Right cardiac atrium (tissue), 5 donors: ENCODE measurements around the gene POLN. TPM values are rescaled to one million over a fixed set of nuclear protein-coding genes. Genes with fewer than 3 reads are reported as not detected.
A peak's percentile ranks its signal among the peaks of the same experiment; 100 is the strongest.
"Not testable (repeated sequence)": the region's sequence is repeated elsewhere in the genome, so short reads cannot be mapped to it uniquely, and the experiment has no call there.

ENCODE experiments used
- ATAC-seq, 2 donors: fragments of 200-7000 bp; cut with Tn5 transposase; one replicate each; pipeline versions ENCODE4 v1.8.0 to v1.9.1; 2020; ENCODE audit warnings: moderate library complexity in 2 of 2, mild to moderate bottlenecking in 1 of 2
- DNase-seq, 3 donors: peaks; one replicate each; pipeline ENCODE4 v3.0.0-alpha.2; 2020
- H3K27ac ChIP-seq: one replicate; pipeline ENCODE4 v1.5.1; 2013; ENCODE audit warnings: mild to moderate bottlenecking, low read length, control low read depth, moderate library complexity
- H3K27me3 ChIP-seq: one replicate; pipeline ENCODE4 v1.6.1; 2013; ENCODE audit not compliant: control insufficient read depth, insufficient read depth
- H3K4me1 ChIP-seq: one replicate; pipeline ENCODE4 v1.6.1; 2013; ENCODE audit warnings: low read length; ENCODE audit not compliant: control insufficient read depth, insufficient read depth
- H3K4me3 ChIP-seq: one replicate; pipeline ENCODE4 v1.5.1; 2013; ENCODE audit warnings: low read length, control low read depth
- H3K9me3 ChIP-seq: one replicate; pipeline ENCODE4 v1.6.1; 2013; ENCODE audit warnings: low read length; ENCODE audit not compliant: control insufficient read depth
- WGBS: extraction: QIAGEN DNeasy Blood & Tissue Kit; methylation state at CpG from one replicate; pipeline ENCODE4 v1.1.7; 2013; 5-methylcytosine and 5-hydroxymethylcytosine counted together
- intact Hi-C, 4 donors: fragments of 100-400 bp; cut with DNase I; formaldehyde crosslinking; loops; one replicate each; pipeline versions ENCODE4 v1.11.0 to v1.14.0; 2022 to 2023
- polyA plus RNA-seq: library from polyadenylated mRNA; stranded (reverse); fragments of 200-250 nt; gene quantifications from one replicate; pipeline ENCODE4 v1.2.3, GENCODE V29; 2013
- total RNA-seq, 4 donors: library from RNA; stranded (reverse); fragmentation: NEBNext Ultra II Directional; extraction: Animal tissue kit (Norgen Biotek cat#: 25700); gene quantifications; one replicate each; pipeline ENCODE4 v1.2.1, GENCODE V29; 2021
- donor health status: healthy with polysubstance abuse.
- donor health status: DM: no; HTN: yes; CAD: no.
- donor health status: DM: no; HTN: no; CAD: no.
- donor health status: DM: no; HTN: yes; CAD: no; lungs with severe emphysema.
- donor health status: DM: yes; HTN: yes; CAD: no.

POLN gene
- total and polyA plus RNA-seq, 5 donors: 1.5 to 5.9 (median 3.8) TPM

DNA sequence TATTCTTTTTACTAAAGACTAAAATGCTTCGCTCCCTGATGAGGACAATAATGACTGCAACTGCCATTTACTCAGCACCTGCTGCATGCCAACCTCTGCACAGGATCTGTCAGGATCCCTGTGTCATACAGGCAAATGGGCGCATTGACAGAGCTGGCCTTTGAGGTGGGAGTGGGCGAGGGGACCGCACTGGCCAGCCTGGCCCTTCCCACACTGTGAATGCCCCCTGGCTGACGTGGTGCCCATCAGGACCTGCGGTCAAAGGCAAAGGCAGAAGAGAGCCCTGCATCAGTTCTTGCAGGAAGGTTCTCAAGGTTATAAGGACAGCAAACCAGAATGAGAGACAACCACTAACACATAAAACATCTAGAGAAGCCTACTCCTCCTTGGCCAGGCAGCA is 67.9 kb downstream of the POLN start:
- H3K9me3 ChIP-seq: no peaks in the 10 kb centered on the region
- 97% methylated on average over 6 of the region's 6 CpGs for WGBS
- H3K4me1 ChIP-seq: no peaks in the 10 kb centered on the region
- H3K27me3 ChIP-seq: no peaks in the 10 kb centered on the region
- intact Hi-C loops: no loop called here
- no peak for DNase-seq
- H3K27ac ChIP-seq: no peak overlapping the region
- H3K4me3 ChIP-seq: no peak overlapping the region
- ATAC-seq: no peak

GRCh38 chr4:2172627-2173231 is 69.2 kb downstream of the POLN start:
- no peaks in the 10 kb centered on the region for H3K9me3 ChIP-seq
- intact Hi-C loops: no loop called here
- H3K27ac ChIP-seq: no peak overlapping the region
- H3K27me3 ChIP-seq: no peaks in the 10 kb centered on the region
- WGBS: 91% methylated on average over 8 of the region's 8 CpGs
- H3K4me1 ChIP-seq: no peaks in the 10 kb centered on the region
- DNase-seq: no peak
- ATAC-seq: no peak
- no peak overlapping the region for H3K4me3 ChIP-seq

GRCh38 chr4:2172161-2172560 is 69.8 kb downstream of the POLN start:
- Histone ChIP-seq H3K27me3 (no peaks in the 10 kb centered on the region), H3K9me3 (no peaks in the 10 kb centered on the region), H3K27ac (no peak overlapping the region), H3K4me1 (no peaks in the 10 kb centered on the region), H3K4me3 (no peak overlapping the region)
- 78% methylated on average over 4 of the region's 4 CpGs for WGBS
- intact Hi-C loops: no loop called here
- no peak for ATAC-seq
- no peak for DNase-seq

DNA sequence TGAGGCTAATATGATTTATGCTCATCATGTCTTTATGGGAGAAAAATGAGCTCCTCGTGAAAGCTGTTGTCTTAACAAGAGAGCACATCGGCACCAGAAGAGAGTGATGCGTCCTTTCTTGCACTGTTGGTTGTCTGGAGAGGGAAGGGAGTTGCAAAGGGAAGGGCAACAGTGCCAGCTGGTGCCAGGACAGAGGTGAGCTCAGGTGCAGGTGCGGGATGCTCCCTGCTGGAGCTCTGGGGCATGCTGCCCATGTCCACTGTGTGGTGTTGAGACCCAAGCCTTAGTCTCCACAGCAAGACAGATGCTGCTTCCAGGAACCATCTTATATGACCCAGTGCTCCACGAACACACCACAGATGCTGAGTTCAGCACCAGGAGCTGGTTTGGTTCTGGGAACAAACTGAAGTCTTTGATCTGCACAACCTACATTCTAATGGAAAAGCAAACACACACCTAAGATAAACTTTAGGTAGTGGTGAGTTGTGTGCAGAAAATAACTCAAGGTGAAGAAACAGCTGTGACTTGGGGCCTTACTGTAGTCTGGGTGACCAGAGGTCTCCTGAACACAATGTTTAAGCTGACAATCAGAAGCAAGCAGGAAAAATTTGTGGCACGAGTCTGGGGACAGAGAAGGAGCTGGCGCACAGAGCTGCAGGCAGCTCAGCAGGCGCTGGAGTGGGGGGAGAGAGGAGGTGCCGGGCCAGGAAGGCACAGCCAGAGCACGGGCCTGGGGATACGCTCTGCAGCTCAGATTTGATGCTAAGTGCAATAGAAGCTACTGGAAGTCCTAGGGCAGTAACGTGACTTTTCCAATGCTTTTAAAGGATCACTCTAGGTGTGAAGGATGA is 73.2 kb downstream of the POLN start:
- no peak overlapping the region for H3K4me3 ChIP-seq
- no peak overlapping the region for H3K27ac ChIP-seq
- DNase-seq (no peak), ATAC-seq (peak in 1 of 2 donors; percentile 22)
- H3K27me3 ChIP-seq: no peaks in the 10 kb centered on the region
- no peaks in the 10 kb centered on the region for H3K4me1 ChIP-seq
- intact Hi-C loops: no loop called here
- WGBS: 87% methylated on average over 12 of the region's 12 CpGs
- H3K9me3 ChIP-seq: no peaks in the 10 kb centered on the region

DNA sequence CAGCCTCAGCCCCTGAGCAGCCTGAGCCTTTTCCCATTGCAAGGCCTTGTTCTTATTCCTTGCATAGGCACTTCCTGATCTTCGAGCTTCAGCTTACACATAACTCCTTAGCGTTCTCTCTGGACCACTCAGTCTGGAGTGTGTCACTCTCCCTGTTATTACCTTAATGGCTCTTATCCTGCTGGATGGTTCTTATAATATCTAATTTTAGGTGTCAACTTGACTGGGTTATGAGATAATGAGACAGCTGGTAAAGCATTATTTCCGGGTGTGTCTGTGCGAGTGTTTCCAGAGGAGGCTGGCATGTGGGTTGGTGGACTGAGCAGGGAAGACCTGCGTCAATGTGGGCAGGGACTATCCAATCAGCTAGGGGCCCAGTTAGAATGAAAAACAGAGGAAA is 75.7 kb downstream of the POLN start:
- no peak for DNase-seq
- WGBS: 75% methylated on average over 5 of the region's 5 CpGs
- Histone ChIP-seq H3K27me3 (no peaks in the 10 kb centered on the region), H3K4me1 (no peaks in the 10 kb centered on the region), H3K4me3 (no peak overlapping the region), H3K9me3 (no peaks in the 10 kb centered on the region), H3K27ac (no peak overlapping the region)
- no peak for ATAC-seq
- intact Hi-C loops: no loop called here

GRCh38 chr4:2165391-2165790 is 76.5 kb downstream of the POLN start:
- Histone ChIP-seq H3K9me3 (no peaks in the 10 kb centered on the region), H3K4me3 (no peak overlapping the region), H3K4me1 (no peaks in the 10 kb centered on the region), H3K27me3 (no peaks in the 10 kb centered on the region), H3K27ac (no peak overlapping the region)
- DNase-seq: no peak
- 96% methylated on average over 7 of the region's 7 CpGs for WGBS
- ATAC-seq: no peak
- intact Hi-C loops: no loop called here

DNA sequence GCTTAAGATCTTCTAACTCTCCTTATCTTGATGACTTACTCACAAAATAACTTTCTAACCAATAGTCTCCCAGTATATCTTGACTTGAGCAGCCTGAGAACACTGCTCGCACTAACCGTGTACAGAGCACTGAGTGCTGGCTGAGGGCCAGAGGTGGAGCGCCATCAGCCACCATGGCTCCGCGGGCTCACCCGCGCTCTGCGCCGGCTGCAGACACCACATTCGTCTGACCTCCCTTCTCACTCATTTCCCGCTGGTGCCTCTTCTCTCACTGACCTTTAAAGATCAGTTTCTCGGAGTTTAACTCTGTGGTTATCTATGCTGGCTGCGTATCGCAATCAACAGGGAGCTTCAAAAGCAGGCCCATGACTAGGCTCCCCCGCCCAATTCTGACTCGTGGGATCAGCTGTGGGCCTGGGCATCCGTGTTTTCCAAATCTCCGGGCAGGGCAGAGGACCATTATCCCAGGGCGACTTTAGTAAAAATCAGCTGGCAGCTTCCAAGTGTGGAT is 78.6 kb downstream of the POLN start:
- DNase-seq (peak in 2 of 3 donors; percentile 32 to 61), ATAC-seq (peak; percentile 37 to 60)
- 63% methylated on average over 19 of the region's 19 CpGs for WGBS
- H3K27me3 ChIP-seq: no peaks in the 10 kb centered on the region
- H3K4me1 ChIP-seq: no peaks in the 10 kb centered on the region
- intact Hi-C loops: no loop called here
- H3K27ac ChIP-seq: no peak overlapping the region
- H3K4me3 ChIP-seq: no peak overlapping the region
- H3K9me3 ChIP-seq: no peaks in the 10 kb centered on the region

- peak in 1 of 3 donors; percentile 55 for DNase-seq
- H3K4me3 ChIP-seq, H3K27me3 ChIP-seq, ATAC-seq, H3K4me1 ChIP-seq, H3K9me3 ChIP-seq, H3K27ac ChIP-seq, intact Hi-C loops: not testable (repeated sequence)
- 94% methylated on average over 40 of the region's 40 CpGs for WGBS
Observed at GRCh38 chr4:2161092-2161703, 80.7 kb downstream of the POLN start.

GRCh38 chr4:2159931-2160330 is 82.0 kb downstream of the POLN start:
- Histone ChIP-seq H3K4me1 (no peaks in the 10 kb centered on the region), H3K27me3 (no peaks in the 10 kb centered on the region), H3K4me3 (no peak overlapping the region), H3K27ac (no peak overlapping the region), H3K9me3 (no peaks in the 10 kb centered on the region)
- ATAC-seq (no peak), DNase-seq (no peak)
- intact Hi-C loops: no loop called here
- 76% methylated on average over 2 of the region's 2 CpGs for WGBS

GRCh38 chr4:2155246-2155645 is 86.7 kb downstream of the POLN start:
- Histone ChIP-seq H3K27me3 (no peaks in the 10 kb centered on the region), H3K4me3 (no peak overlapping the region), H3K27ac (no peak overlapping the region), H3K9me3 (no peaks in the 10 kb centered on the region), H3K4me1 (no peaks in the 10 kb centered on the region)
- WGBS: 94% methylated on average over 7 of the region's 7 CpGs
- ATAC-seq (no peak), DNase-seq (no peak)
- intact Hi-C loops: no loop called here

GRCh38 chr4:2154215-2154740 is 87.6 kb downstream of the POLN start:
- Histone ChIP-seq H3K27ac (no peak overlapping the region), H3K4me3 (no peak overlapping the region), H3K4me1 (no peaks in the 10 kb centered on the region), H3K27me3 (no peaks in the 10 kb centered on the region), H3K9me3 (no peaks in the 10 kb centered on the region)
- 78% methylated on average over 2 of the region's 2 CpGs for WGBS
- intact Hi-C loops: no loop called here
- DNase-seq (no peak), ATAC-seq (no peak)
